Measurements from ENCODE around the gene CLK2.
"Not testable (repeated sequence)": the region's sequence is repeated elsewhere in the genome, so short reads cannot be mapped to it uniquely, and the experiment has no call there.

The CLK2 gene

DNA sequence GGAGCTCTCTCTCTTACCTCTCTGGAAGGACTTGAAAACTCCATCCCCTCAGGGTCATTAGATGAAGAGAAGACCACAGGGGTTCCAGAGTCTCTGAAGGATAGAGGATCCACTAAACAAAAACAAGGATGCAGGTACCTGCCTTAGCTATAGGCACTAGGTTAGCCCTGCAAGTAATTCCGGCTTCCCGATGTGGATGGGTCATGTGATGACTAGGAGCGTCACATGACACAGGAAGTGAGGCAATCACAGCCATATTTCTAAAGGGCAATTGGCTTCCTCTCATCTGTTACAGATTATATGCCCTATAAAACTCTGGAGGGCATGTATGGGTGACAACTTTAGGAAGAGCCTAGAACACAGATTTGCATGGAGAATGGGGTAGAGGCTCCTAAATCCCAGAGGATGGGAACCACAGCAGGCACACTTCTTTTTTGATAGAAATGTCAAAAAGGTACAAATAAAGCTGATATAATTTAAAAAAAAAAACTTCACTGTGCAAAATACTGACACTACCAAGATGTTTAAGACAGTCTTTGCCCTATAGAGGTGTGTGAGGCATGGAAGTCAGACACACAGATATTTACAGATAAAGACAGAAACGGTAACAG, 32.1 kb downstream of the CLK2 start:
- peak; percentile 65 for DNase-seq

GRCh38 chr1:155236451-155236850, 36.9 kb downstream of the CLK2 start:
- no peak for DNase-seq

GRCh38 chr1:155235375-155235774, 37.9 kb downstream of the CLK2 start:
- DNase-seq, result not testable (repeated sequence)

GRCh38 chr1:155233502-155233901, 39.8 kb downstream of the CLK2 start:
- not testable (repeated sequence) for DNase-seq

GRCh38 chr1:155232001-155232978, 41.0 kb downstream of the CLK2 start:
- not testable (repeated sequence) for DNase-seq

- DNase-seq, result not testable (repeated sequence)
These were observed 42.0 kb downstream of the CLK2 start for GRCh38 chr1:155231302-155231701.

DNA sequence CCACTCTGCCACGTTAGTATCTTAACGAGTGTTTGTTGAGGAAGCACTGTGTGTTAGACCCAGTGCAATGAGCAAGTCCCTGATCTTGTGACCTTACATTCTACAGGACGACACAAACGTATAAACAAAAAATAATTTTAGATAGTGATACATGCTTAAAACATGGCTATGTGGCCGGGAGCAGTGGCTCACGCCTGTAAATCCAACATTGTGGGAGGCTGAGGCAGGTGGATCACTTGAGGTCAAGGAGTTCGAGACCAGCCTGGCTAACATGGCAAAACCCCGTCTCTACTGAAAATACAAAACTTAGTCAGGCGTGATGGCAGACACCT, 45.2 kb downstream of the CLK2 start:
- DNase-seq, result no peak

GRCh38 chr1:155227261-155228095, 45.8 kb downstream of the CLK2 start:
- DNase-seq, result peak; percentile 100

GRCh38 chr1:155226910-155227260, 46.4 kb downstream of the CLK2 start:
- peak; percentile 73 for DNase-seq

- DNase-seq, result peak; percentile 85
These were observed 47.0 kb downstream of the CLK2 start for GRCh38 chr1:155226188-155226909.

GRCh38 chr1:155225404-155225759, 47.9 kb downstream of the CLK2 start:
- not testable (repeated sequence) for DNase-seq

DNA sequence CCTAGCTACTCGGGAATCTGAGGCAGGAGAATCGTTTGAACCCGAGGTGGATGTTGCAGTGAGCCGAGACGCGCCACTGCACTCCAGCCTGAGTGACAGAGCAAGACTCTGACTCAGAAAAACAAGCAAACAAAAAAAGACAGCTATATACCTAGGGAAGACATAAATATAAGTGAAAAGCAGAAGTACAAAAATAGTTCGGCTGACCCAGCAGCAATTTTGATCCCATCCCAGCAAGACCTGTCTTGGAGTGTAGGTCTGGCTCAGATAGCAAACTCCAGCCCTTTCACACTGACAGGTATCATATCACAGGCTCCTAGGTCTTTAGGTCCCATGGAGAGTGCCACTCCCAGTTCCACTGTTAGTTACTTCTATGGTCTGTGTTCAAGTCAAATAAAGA, 50.3 kb downstream of the CLK2 start:
- DNase-seq, result no peak

GRCh38 chr1:155220211-155220965, 52.9 kb downstream of the CLK2 start:
- not testable (repeated sequence) for DNase-seq

DNA sequence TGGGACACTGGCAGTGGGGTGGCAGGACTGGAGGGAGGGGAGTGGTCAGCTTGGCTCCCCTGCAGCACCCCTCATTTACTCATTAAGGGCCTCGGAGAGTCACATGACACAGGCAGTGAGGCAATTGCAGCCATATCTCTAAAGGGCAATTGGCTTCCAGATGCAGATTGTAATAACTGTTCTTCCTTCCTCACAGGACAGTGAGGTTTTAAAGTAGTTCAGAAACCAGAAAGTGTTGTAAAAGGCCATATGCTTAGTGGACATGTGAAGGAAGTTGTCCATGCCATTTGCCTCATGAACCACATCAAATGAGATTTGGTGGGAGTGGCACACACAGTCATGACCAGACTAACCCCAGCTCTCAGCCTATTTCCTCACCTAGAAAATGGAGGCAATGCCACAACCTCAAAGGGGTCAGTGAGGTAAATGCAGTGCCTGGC, 53.7 kb downstream of the CLK2 start:
- no peak for DNase-seq

- peak; percentile 38 for DNase-seq
These were observed 54.3 kb downstream of the CLK2 start for GRCh38 chr1:155218854-155219591.

GRCh38 chr1:155214702-155215101, 58.6 kb downstream of the CLK2 start:
- not testable (repeated sequence) for DNase-seq
